GM23338 (cell line): Measurements from ENCODE around the gene DYNC2H1.

ENCODE experiments used
- CREB1 ChIP-seq: fragments of 250-450 bp; sonication (Bioruptor Pico); IDR thresholded peaks from 2 replicates; pipeline ENCODE4 v1.5.0; 2020; ENCODE audit warnings: low read depth, mild to moderate bottlenecking, moderate library complexity
- EZH2 ChIP-seq: fragments of 200-600 bp; sonication (generic); IDR thresholded peaks from one replicate; pipeline ENCODE4 v1.8.0; 2017; ENCODE audit warnings: antibody characterized with exemption, mild to moderate bottlenecking, low read depth; ENCODE audit not compliant: unreplicated experiment
- EZH2phosphoT487 ChIP-seq: fragments of 200-600 bp; sonication (generic); IDR thresholded peaks from one replicate; pipeline ENCODE4 v1.8.1; 2018; ENCODE audit warnings: antibody characterized with exemption; ENCODE audit not compliant: unreplicated experiment
- JUNB ChIP-seq: IDR thresholded peaks from one replicate; pipeline ENCODE4 v1.6.1; 2016; ENCODE audit warnings: antibody characterized with exemption; ENCODE audit not compliant: unreplicated experiment
- POLR2AphosphoS5 ChIP-seq: IDR thresholded peaks from 2 replicates; pipeline ENCODE4 v1.6.1; 2016; ENCODE audit warnings: antibody characterized with exemption, low read depth
- STAT1 ChIP-seq: IDR thresholded peaks from one replicate; pipeline ENCODE4 v1.6.1; 2016; ENCODE audit warnings: antibody characterized with exemption; ENCODE audit not compliant: unreplicated experiment
- TF ChIP-seq, protein P1 (sequence below), 2 experiments: fragments of 200-600 bp in 1 of 2; sonication (generic) in 1 of 2; conservative IDR thresholded peaks; 2 replicates each; pipeline versions ENCODE4 v1.5.1 to v1.6.1; 2016 to 2017; ENCODE audit warnings: antibody characterized with exemption in 2 of 2, low read depth in 2 of 2, mild to moderate bottlenecking in 2 of 2, moderate library complexity in 1 of 2
- TF ChIP-seq, protein P2 (sequence below): IDR thresholded peaks from one replicate; pipeline ENCODE4 v1.6.1; 2018; ENCODE audit warnings: antibody characterized with exemption; ENCODE audit not compliant: unreplicated experiment

DNA sequence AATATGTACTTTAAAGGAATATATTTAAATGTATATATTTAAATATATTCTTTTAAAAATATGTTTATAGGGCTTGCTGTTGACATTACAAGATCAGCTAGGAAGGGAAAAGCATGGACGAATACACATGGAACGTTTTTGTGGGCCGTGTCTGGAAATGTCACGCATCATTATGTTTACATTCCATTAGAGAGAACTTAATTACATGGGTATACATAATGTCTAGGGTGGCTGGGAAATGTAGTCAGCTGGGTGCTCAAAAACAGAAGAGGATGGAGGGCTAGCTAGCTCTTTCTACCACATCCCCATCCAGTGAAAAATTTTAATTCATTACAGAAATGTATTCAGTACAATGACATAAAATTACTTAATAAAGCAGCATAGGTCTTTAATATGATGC lies 371.2 kb downstream of the DYNC2H1 start:
- TF ChIP-seq, protein P1, sequence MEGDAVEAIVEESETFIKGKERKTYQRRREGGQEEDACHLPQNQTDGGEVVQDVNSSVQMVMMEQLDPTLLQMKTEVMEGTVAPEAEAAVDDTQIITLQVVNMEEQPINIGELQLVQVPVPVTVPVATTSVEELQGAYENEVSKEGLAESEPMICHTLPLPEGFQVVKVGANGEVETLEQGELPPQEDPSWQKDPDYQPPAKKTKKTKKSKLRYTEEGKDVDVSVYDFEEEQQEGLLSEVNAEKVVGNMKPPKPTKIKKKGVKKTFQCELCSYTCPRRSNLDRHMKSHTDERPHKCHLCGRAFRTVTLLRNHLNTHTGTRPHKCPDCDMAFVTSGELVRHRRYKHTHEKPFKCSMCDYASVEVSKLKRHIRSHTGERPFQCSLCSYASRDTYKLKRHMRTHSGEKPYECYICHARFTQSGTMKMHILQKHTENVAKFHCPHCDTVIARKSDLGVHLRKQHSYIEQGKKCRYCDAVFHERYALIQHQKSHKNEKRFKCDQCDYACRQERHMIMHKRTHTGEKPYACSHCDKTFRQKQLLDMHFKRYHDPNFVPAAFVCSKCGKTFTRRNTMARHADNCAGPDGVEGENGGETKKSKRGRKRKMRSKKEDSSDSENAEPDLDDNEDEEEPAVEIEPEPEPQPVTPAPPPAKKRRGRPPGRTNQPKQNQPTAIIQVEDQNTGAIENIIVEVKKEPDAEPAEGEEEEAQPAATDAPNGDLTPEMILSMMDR (conservative IDR thresholded peaks at IDR 0.05; ENCODE audit: low read depth in 2 of 2) = no peak
- TF ChIP-seq EZH2 (no peak), STAT1 (no peak), JUNB (no peak), EZH2phosphoT487 (no peak), CREB1 (no peak), POLR2AphosphoS5 (no peak)
- TF ChIP-seq, protein P2, sequence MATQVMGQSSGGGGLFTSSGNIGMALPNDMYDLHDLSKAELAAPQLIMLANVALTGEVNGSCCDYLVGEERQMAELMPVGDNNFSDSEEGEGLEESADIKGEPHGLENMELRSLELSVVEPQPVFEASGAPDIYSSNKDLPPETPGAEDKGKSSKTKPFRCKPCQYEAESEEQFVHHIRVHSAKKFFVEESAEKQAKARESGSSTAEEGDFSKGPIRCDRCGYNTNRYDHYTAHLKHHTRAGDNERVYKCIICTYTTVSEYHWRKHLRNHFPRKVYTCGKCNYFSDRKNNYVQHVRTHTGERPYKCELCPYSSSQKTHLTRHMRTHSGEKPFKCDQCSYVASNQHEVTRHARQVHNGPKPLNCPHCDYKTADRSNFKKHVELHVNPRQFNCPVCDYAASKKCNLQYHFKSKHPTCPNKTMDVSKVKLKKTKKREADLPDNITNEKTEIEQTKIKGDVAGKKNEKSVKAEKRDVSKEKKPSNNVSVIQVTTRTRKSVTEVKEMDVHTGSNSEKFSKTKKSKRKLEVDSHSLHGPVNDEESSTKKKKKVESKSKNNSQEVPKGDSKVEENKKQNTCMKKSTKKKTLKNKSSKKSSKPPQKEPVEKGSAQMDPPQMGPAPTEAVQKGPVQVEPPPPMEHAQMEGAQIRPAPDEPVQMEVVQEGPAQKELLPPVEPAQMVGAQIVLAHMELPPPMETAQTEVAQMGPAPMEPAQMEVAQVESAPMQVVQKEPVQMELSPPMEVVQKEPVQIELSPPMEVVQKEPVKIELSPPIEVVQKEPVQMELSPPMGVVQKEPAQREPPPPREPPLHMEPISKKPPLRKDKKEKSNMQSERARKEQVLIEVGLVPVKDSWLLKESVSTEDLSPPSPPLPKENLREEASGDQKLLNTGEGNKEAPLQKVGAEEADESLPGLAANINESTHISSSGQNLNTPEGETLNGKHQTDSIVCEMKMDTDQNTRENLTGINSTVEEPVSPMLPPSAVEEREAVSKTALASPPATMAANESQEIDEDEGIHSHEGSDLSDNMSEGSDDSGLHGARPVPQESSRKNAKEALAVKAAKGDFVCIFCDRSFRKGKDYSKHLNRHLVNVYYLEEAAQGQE = no peak
